Ovary (tissue), 9 donors: ENCODE measurements around the gene SRP68. TPM values are rescaled to one million over a fixed set of nuclear protein-coding genes. Genes with fewer than 3 reads are reported as not detected.
"Not testable (repeated sequence)": the region's sequence is repeated elsewhere in the genome, so short reads cannot be mapped to it uniquely, and the experiment has no call there.

Experiments used
- DNase-seq, 5 donors: peaks; one replicate each; pipeline ENCODE4 v3.0.0-alpha.2; 2019 to 2020
- H3K27ac ChIP-seq, 2 donors: fragments of 200-600 bp; one replicate each; pipeline versions ENCODE4 v1.5.1 to v1.8.0; 2019 to 2022
- H3K27me3 ChIP-seq: fragments of 200-600 bp; one replicate; pipeline ENCODE4 v1.8.0; 2022
- H3K36me3 ChIP-seq: fragments of 200-600 bp; sonication (generic); one replicate; pipeline ENCODE4 v1.5.1; 2019
- H3K4me1 ChIP-seq: one replicate; pipeline ENCODE4 v1.8.1; 2013; ENCODE audit warnings: mild to moderate bottlenecking, moderate library complexity; ENCODE audit not compliant: insufficient read depth
- H3K4me3 ChIP-seq: fragments of 200-600 bp; sonication (generic); one replicate; pipeline ENCODE4 v1.5.1; 2017
- H3K9me3 ChIP-seq, 2 donors: fragments of 200-600 bp in 1 of 2; sonication (generic) in 1 of 2; one replicate each; pipeline versions ENCODE4 v1.5.1 to v1.8.1; 2013 to 2019; ENCODE audit warnings: mild to moderate bottlenecking in 1 of 2, moderate library complexity in 1 of 2
- EP300 ChIP-seq: sonication (generic); formaldehyde crosslinking; IDR thresholded peaks from one replicate; pipeline ENCODE4 v1.6.1; 2017; ENCODE audit warnings: antibody characterized with exemption
- POLR2A ChIP-seq: fragments of 450-650 bp; IDR thresholded peaks from one replicate; pipeline ENCODE4 v1.6.1; 2017; ENCODE audit warnings: antibody characterized with exemption, mild to moderate bottlenecking, moderate library complexity
- WGBS, 3 donors: extraction: QIAGEN DNeasy Blood & Tissue Kit in 1 of 3; methylation state at CpG; one replicate each; pipeline versions ENCODE4 v1.1.5 to v1.1.7; 2013 to 2017; 5-methylcytosine and 5-hydroxymethylcytosine counted together
- intact Hi-C, 4 donors: fragments of 100-400 bp; cut with DNase I; formaldehyde crosslinking; loops; one replicate each; pipeline versions ENCODE4 v1.11.0 to v1.15.1; 2022 to 2023
- polyA plus RNA-seq, 2 donors: library from polyadenylated mRNA; stranded (reverse); fragments of 200-250 nt in 1 of 2; fragments of 350-450 nt in 1 of 2; fragmentation: Illumina TruSeq in 1 of 2; extraction: RNeasy Lipid Tissue Mini Kit (QIAGEN cat#74804) in 1 of 2; gene quantifications; one replicate each; pipeline ENCODE4 v1.2.3, GENCODE V29; 2013 to 2014
- total RNA-seq, 7 donors: library from RNA; depleted of rRNA in 2 of 7; stranded (reverse); fragments of >200 nt in 2 of 7; fragmentation: NEBNext Ultra II Directional in 3 of 7; extraction: Animal tissue kit (Norgen Biotek cat#: 25700) in 3 of 7; gene quantifications; one replicate each; pipeline versions ENCODE4 v1.1.0 to v1.2.4, GENCODE V29; 2016 to 2023
- TF ChIP-seq, protein P1 (sequence below), 3 donors: fragments of 450-650 bp in 2 of 3; fragments of 200-600 bp in 1 of 3; IDR thresholded peaks; one replicate each; pipeline versions ENCODE4 v1.5.1 to v1.8.0; 2016 to 2022; ENCODE audit warnings: antibody characterized with exemption in 3 of 3, mild to moderate bottlenecking in 1 of 3
- donor health status: DM: no; HTN: no; CAD: no; lungs with moderate emphysema.
- donor health status: DM: no; HTN: no; CAD: no.
- donor health status: Bipolar disorder and iron deficiency.
- donor health status: DM: yes; HTN: yes; CAD: no.
- donor health status: DM: no; HTN: no; CAD: no.
- donor health status: DM: yes; HTN: yes; CAD: no.

Gene SRP68
- total and polyA plus RNA-seq, 9 donors = 33.0 to 101 (median 70.9) TPM

DNA sequence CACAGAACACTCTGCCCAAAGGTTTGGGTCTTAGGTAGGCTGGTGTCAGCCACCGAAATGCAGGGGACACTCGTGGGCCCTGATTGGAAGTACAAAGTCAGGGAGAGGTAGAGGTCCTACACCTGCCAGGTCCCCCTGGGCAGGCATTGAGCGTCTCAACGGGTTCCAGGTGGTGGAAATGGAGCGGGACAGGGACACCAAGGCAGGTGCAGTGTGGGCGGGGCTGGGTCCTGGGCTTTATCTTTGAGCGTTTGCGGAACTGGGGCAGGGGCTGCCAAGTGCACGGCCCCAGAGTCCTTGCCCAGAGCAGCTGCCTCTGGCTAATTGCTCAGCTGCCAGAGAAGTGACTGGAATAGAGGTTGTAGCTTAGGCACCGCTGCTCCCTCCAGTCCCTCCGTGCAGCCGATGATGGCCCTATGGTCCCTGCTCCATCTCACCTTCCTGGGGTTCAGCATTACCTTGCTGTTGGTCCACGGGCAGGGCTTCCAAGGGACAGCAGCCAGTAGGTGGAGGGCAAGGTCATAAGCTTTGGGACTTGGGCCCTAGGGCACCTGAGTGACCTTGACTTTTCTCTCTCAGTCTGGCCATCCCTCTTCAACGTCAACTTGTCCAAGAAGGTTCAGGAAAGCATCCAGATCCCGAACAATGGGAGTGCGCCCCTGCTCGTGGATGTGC, 6.7 kb upstream of the SRP68 start, which contains the start of gene ZACN:
TSS of gene ZACN (plus strand) at position 323 of the 675 bp plus-strand sequence. CDS start at position 406, 83 bp downstream.
- Histone ChIP-seq H3K36me3 (no peaks in the 10 kb centered on the region), H3K27me3 (peaks cover 11% of the 10 kb centered on the region), H3K4me3 (no peak within 1 kb of the TSS), H3K9me3 (no peaks in the 10 kb centered on the region), H3K4me1 (peaks cover 24% of the 10 kb centered on the region), H3K27ac (no peak within 1 kb of the TSS)
- WGBS, 3 donors = 50 to 55% (median 55%) methylated on average over 17 of the region's 17 CpGs
- intact Hi-C loops = no loop called here
- TF ChIP-seq, protein P1, sequence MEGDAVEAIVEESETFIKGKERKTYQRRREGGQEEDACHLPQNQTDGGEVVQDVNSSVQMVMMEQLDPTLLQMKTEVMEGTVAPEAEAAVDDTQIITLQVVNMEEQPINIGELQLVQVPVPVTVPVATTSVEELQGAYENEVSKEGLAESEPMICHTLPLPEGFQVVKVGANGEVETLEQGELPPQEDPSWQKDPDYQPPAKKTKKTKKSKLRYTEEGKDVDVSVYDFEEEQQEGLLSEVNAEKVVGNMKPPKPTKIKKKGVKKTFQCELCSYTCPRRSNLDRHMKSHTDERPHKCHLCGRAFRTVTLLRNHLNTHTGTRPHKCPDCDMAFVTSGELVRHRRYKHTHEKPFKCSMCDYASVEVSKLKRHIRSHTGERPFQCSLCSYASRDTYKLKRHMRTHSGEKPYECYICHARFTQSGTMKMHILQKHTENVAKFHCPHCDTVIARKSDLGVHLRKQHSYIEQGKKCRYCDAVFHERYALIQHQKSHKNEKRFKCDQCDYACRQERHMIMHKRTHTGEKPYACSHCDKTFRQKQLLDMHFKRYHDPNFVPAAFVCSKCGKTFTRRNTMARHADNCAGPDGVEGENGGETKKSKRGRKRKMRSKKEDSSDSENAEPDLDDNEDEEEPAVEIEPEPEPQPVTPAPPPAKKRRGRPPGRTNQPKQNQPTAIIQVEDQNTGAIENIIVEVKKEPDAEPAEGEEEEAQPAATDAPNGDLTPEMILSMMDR (IDR thresholded peaks at IDR 0.05) = no peak
- no peak for TF ChIP-seq EP300
- TF ChIP-seq POLR2A = no peak
- no peak for DNase-seq

DNA sequence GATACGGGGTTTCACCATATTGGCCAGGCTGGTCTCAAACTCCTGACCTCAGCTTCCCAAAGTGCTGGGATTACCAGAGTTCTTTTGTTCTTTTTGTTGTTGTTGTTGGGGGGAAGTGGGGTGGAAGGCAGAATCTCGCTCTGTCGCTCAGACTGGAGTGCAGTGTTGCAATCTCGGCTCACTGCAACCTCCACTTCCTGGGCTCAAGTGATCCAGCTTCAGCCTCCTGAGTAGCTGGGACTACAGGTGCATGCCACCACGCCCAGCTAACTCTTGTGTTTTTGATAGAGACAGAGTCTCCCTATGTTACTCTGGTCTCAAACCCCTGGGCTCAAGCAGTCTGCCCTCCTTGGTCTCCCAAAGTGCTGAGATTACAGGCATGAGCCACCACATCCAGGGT, 6.1 kb upstream of the SRP68 start:
- H3K9me3 ChIP-seq, H3K36me3 ChIP-seq, H3K4me3 ChIP-seq, intact Hi-C loops, DNase-seq, H3K27ac ChIP-seq: not testable (repeated sequence)
- H3K27me3 ChIP-seq = peaks cover 11% of the 10 kb centered on the region
- 62 to 74% (median 65%) methylated on average over 5 of the region's 5 CpGs for WGBS, 3 donors
- peaks cover 24% of the 10 kb centered on the region for H3K4me1 ChIP-seq

DNA sequence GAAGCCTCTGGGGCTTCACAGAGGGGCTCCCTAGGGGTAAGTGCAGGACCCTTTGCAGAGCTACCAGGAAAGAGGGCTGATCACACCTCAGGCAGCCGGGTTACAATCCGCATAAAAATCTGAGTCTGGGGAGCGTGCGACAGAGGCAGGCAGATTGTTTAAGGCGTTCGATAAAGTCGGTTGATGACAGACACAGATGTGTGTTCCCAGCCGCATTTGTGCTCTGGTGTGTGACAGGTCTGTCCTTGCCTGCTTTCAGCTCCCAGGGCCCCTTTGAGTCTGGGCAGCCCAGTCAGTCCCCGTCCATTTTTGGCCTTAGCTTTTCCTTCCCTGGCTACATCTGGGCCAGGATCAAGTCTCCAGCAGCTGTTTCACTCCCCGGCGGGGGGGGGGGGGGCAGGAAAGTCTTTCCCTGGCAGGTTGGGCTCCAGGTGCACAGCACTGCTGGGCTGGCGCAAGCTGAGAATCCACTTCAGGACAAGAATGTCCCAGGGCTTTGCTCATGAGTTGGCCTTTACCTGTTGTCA, 5.3 kb upstream of the SRP68 start:
- Histone ChIP-seq H3K4me1 (peaks cover 24% of the 10 kb centered on the region), H3K27ac (no peak overlapping the region), H3K36me3 (no peaks in the 10 kb centered on the region), H3K27me3 (peaks cover 11% of the 10 kb centered on the region), H3K4me3 (no peak overlapping the region), H3K9me3 (no peaks in the 10 kb centered on the region)
- no peak for DNase-seq
- 20 to 30% (median 21%) methylated on average over 11 to 12 of the region's 12 CpGs for WGBS, 3 donors
- intact Hi-C loops = no loop called here
- TF ChIP-seq EP300 (no peak), POLR2A (no peak)
- TF ChIP-seq, protein P1 (IDR thresholded peaks at IDR 0.05) = no peak

DNA sequence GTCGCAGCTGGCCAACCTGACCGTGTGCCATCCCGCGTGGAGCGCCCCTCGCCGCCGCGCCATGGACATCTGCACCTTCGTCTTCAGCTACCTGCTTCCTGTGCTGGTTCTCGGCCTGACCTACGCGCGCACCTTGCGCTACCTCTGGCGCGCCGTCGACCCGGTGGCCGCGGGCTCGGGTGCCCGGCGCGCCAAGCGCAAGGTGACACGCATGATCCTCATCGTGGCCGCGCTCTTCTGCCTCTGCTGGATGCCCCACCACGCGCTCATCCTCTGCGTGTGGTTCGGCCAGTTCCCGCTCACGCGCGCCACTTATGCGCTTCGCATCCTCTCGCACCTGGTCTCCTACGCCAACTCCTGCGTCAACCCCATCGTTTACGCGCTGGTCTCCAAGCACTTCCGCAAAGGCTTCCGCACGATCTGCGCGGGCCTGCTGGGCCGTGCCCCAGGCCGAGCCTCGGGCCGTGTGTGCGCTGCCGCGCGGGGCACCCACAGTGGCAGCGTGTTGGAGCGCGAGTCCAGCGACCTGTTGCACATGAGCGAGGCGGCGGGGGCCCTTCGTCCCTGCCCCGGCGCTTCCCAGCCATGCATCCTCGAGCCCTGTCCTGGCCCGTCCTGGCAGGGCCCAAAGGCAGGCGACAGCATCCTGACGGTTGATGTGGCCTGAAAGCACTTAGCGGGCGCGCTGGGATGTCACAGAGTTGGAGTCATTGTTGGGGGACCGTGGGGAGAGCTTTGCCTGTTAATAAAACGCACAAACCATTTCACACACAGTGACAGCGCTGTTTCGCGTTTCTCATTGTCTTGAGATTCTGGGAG, 4.7 kb upstream of the SRP68 start:
- Histone ChIP-seq H3K4me1 (peaks cover 24% of the 10 kb centered on the region), H3K36me3 (no peaks in the 10 kb centered on the region), H3K27me3 (peaks cover 11% of the 10 kb centered on the region), H3K4me3 (no peak overlapping the region), H3K9me3 (no peaks in the 10 kb centered on the region), H3K27ac (no peak overlapping the region)
- 2 to 4% (median 3%) methylated on average over 69 to 82 of the region's 82 CpGs for WGBS, 3 donors
- intact Hi-C loops = no loop called here
- TF ChIP-seq, protein P1 (IDR thresholded peaks at IDR 0.05) = no peak
- TF ChIP-seq POLR2A (no peak), EP300 (no peak)
- no peak for DNase-seq
